ENCODE data around the gene LY6G5C. TPM values are rescaled to one million over a fixed set of nuclear protein-coding genes. Genes with fewer than 3 reads are reported as not detected.
A peak's percentile ranks its signal among the peaks of the same experiment; 100 is the strongest.

LY6G5C gene
- total and polyA plus RNA-seq, 9 of the 15 experiments (the other 6 are each of a cell fraction or from before 2014, with no cell fraction given) = 0.10 to 0.67 (median 0.46) TPM; not detected in 4

GRCh38 chr6:31651602-31652191, 29.2 kb downstream of the LY6G5C start (continued):
- no peak for TF ChIP-seq ZNF408 (CRISPR knock-in tag; IDR thresholded peaks at IDR 0.05; ENCODE audit: low read depth)
- no peak for TF ChIP-seq CBX3 (IDR thresholded peaks at IDR 0.05; ENCODE audit: borderline replicate concordance in 1 of 2, low read length in 2 of 2)
- TF ChIP-seq RBM17 (IDR thresholded peaks at IDR 0.05; ENCODE audit: borderline replicate concordance, low read depth, low read length) = no peak
- TF ChIP-seq HNRNPK (IDR thresholded peaks at IDR 0.05; ENCODE audit: low read depth, low read length, poor library complexity, severe bottlenecking) = no peak
- TF ChIP-seq SAFB2 (IDR thresholded peaks at IDR 0.05; ENCODE audit: borderline replicate concordance, low read depth, low read length, severe bottlenecking) = no peak
- TF ChIP-seq KAT7 (CRISPR knock-in tag; IDR thresholded peaks at IDR 0.05; ENCODE audit: borderline replicate concordance) = 0 out of 2 replicates have a peak, but pooled peaks have one; percentile 73
- TF ChIP-seq ESRRA (IDR thresholded peaks at IDR 0.05; ENCODE audit: borderline replicate concordance, low read depth) = peak; percentile 52
- TF ChIP-seq SIN3A (IDR thresholded peaks at IDR 0.05; ENCODE audit: borderline replicate concordance in 2 of 2, control insufficient read depth in 1 of 2, low read depth in 2 of 2, low read length in 2 of 2) = peak in 1 of 2 experiments; percentile 90; a peak in 2 of 4 replicates
- 0 out of 2 replicates have a peak, but pooled peaks have one; percentile 13 for TF ChIP-seq ZBTB1 (CRISPR knock-in tag; IDR thresholded peaks at IDR 0.05; ENCODE audit: borderline replicate concordance, low read depth)
- no peak for TF ChIP-seq ATF3 (IDR thresholded peaks at IDR 0.05)
- peak; percentile 56; the same call in 1 of the 2 replicates for TF ChIP-seq ATF3 (CRISPR knock-in tag; conservative IDR thresholded peaks at IDR 0.05)
- TF ChIP-seq SLC30A9 (CRISPR knock-in tag; IDR thresholded peaks at IDR 0.05) = 0 out of 2 replicates have a peak, but pooled peaks have one; percentile 53
- no peak for TF ChIP-seq CREM (IDR thresholded peaks at IDR 0.05; ENCODE audit: low read depth)
- TF ChIP-seq RREB1 (CRISPR knock-in tag; IDR thresholded peaks at IDR 0.05) = no peak; the same call in 1 of the 2 replicates
- TF ChIP-seq E2F4 (CRISPR knock-in tag; IDR thresholded peaks at IDR 0.05; ENCODE audit: low read depth) = no peak
- no peak for TF ChIP-seq RBM22 (IDR thresholded peaks at IDR 0.05; ENCODE audit: low read depth, low read length, poor library complexity, severe bottlenecking)
- TF ChIP-seq RAD21 (CRISPR knock-in tag; conservative IDR thresholded peaks at IDR 0.05 in 1 of 2, IDR thresholded peaks at IDR 0.05 in 1 of 2) = peak in 1 of 2 experiments; percentile 20; a peak in 1 of 4 replicates
